K562 (cell line): Measurements from ENCODE around the gene ZNF546. TPM values are rescaled to one million over a fixed set of nuclear protein-coding genes. Genes with fewer than 3 reads are reported as not detected.

Experiments
- ASH1L ChIP-seq: fragments of 450-650 bp; IDR thresholded peaks from 2 replicates; pipeline ENCODE4 v1.6.1; 2018; ENCODE audit warnings: borderline replicate concordance, mild to moderate bottlenecking, low read depth; ENCODE audit not compliant: partially characterized antibody
- ATF1 ChIP-seq, 2 experiments: fragments of 450-650 bp in 1 of 2; IDR thresholded peaks; 2 replicates each; pipeline ENCODE4 v1.6.1; 2016; ENCODE audit warnings: missing compliant biosample characterization in 1 of 2, missing genetic modification characterization in 1 of 2
- BCOR ChIP-seq: fragments of 450-650 bp; IDR thresholded peaks from 2 replicates; pipeline ENCODE4 v1.6.1; 2016
- CHD2 ChIP-seq: IDR thresholded peaks from 2 replicates; pipeline ENCODE4 v1.6.1; 2011; ENCODE audit warnings: low read depth, low read length
- COPS2 ChIP-seq: fragments of 450-650 bp; conservative IDR thresholded peaks from 2 replicates; pipeline ENCODE4 v1.6.1; 2016; ENCODE audit warnings: mild to moderate bottlenecking, moderate library complexity
- CREBBP ChIP-seq: IDR thresholded peaks from one replicate; pipeline ENCODE4 v1.6.1; 2012; ENCODE audit warnings: low read depth, mild to moderate bottlenecking, control low read depth, inconsistent platforms, low read length
- CTBP1 ChIP-seq: fragments of 450-650 bp; IDR thresholded peaks from 2 replicates; pipeline ENCODE4 v1.6.1; 2016; ENCODE audit warnings: borderline replicate concordance
- ETV5 ChIP-seq: sonication (generic); formaldehyde crosslinking; IDR thresholded peaks from 2 replicates; pipeline ENCODE4 v1.4.0; 2020; ENCODE audit warnings: low read depth, mild to moderate bottlenecking, missing genetic modification reagents
- GATAD2B ChIP-seq: fragments of 450-650 bp; IDR thresholded peaks from 2 replicates; pipeline ENCODE4 v1.6.1; 2017; ENCODE audit warnings: mild to moderate bottlenecking, borderline replicate concordance
- GTF2F1 ChIP-seq: IDR thresholded peaks from 2 replicates; pipeline ENCODE4 v1.6.1; 2011; ENCODE audit warnings: low read depth, low read length, improper control_type of control experiment
- HMGN3 ChIP-seq: IDR thresholded peaks from 2 replicates; pipeline ENCODE4 v1.6.1; 2011; ENCODE audit warnings: borderline replicate concordance, low read depth, mild to moderate bottlenecking, mixed read lengths, low read length; ENCODE audit not compliant: insufficient read length; ENCODE audit errors: extremely low read depth
- KLF6 ChIP-seq: fragments of 250-450 bp; sonication (Bioruptor Pico); IDR thresholded peaks from 2 replicates; pipeline ENCODE4 v1.4.0; 2020; ENCODE audit warnings: mild to moderate bottlenecking, moderate library complexity, borderline replicate concordance
- MCM3 ChIP-seq: fragments of 450-650 bp; IDR thresholded peaks from 2 replicates; pipeline ENCODE4 v1.6.1; 2016
- PML ChIP-seq: IDR thresholded peaks from 2 replicates; pipeline ENCODE4 v1.6.1; 2012; ENCODE audit warnings: low read length, inconsistent platforms
- POLR2G ChIP-seq: fragments of 200-400 bp; formaldehyde crosslinking; IDR thresholded peaks from 2 replicates; pipeline ENCODE4 v1.6.1; 2017; ENCODE audit warnings: low read depth, mild to moderate bottlenecking, antibody characterized with exemption, low read length, moderate library complexity
- RBM17 ChIP-seq: fragments of 200-400 bp; formaldehyde crosslinking; IDR thresholded peaks from 2 replicates; pipeline ENCODE4 v1.6.1; 2017; ENCODE audit warnings: low read depth, mild to moderate bottlenecking, low read length, borderline replicate concordance
- SMC3 ChIP-seq: conservative IDR thresholded peaks from 2 replicates; pipeline ENCODE4 v1.6.1; 2011; ENCODE audit warnings: low read depth, low read length, improper control_type of control experiment; ENCODE audit not compliant: insufficient read depth
- SOX6 ChIP-seq: fragments of 450-650 bp; IDR thresholded peaks from 2 replicates; pipeline ENCODE4 v1.6.1; 2014; ENCODE audit warnings: mild to moderate bottlenecking
- STAG1 ChIP-seq: sonication (generic); formaldehyde crosslinking; IDR thresholded peaks from 2 replicates; pipeline ENCODE4 v1.5.0; 2020; ENCODE audit warnings: missing genetic modification reagents, borderline replicate concordance
- TARDBP ChIP-seq: fragments of 450-650 bp; IDR thresholded peaks from 2 replicates; pipeline ENCODE4 v1.6.1; 2016
- WHSC1 ChIP-seq: IDR thresholded peaks from one replicate; pipeline ENCODE4 v1.6.1; 2012; ENCODE audit warnings: low read length, control low read depth, inconsistent platforms
- ZNF224 ChIP-seq: sonication (generic); formaldehyde crosslinking; IDR thresholded peaks from 2 replicates; pipeline ENCODE4 v1.8.0; 2022; ENCODE audit warnings: mild to moderate bottlenecking, missing genetic modification reagents
- ZNF347 ChIP-seq: fragments of 450-650 bp; formaldehyde crosslinking; IDR thresholded peaks from 2 replicates; pipeline ENCODE4 v1.4.0; 2020; ENCODE audit warnings: low read depth, mild to moderate bottlenecking, moderate library complexity
- ZNF766 ChIP-seq: fragments of 200-800 bp; sonication (Bioruptor generic); conservative IDR thresholded peaks from 2 replicates; pipeline ENCODE4 v1.6.1; 2016; ENCODE audit warnings: missing genetic modification characterization, missing compliant biosample characterization
- polyA plus RNA-seq, 8 experiments: library from polyadenylated mRNA; depleted of rRNA in 4 of 8; stranded (reverse) in 5 of 8; unstranded in 3 of 8; fragments of >200 nt; fragmentation: Nextera tagmentation in 2 of 8; fragmentation: Illumina TruSeq in 1 of 8; extraction: Ambion mirVana in 2 of 8; extraction: Trizol in 1 of 8; gene quantifications; 2 replicates each; pipeline versions ENCODE4 v1.2.1 to v1.2.3, GENCODE V29; 2011 to 2014; ENCODE audit warnings: inconsistent platforms in 1 of 8, missing spikeins in 1 of 8
- total RNA-seq, 7 experiments: library from RNA; depleted of rRNA in 6 of 7; stranded (reverse); fragments of >200 nt in 6 of 7; fragmentation: Illumina TruSeq in 2 of 7; extraction: Trizol in 2 of 7; gene quantifications; 2 replicates each; pipeline versions ENCODE4 v1.2.1 to v1.2.3, GENCODE V29; 2011 to 2021; ENCODE audit warnings: low replicate concordance in 1 of 7
- TF ChIP-seq, protein P1 (sequence below): sonication (generic); formaldehyde crosslinking; IDR thresholded peaks from 2 replicates; pipeline ENCODE4 v1.8.0; 2022; ENCODE audit warnings: mild to moderate bottlenecking, low read depth, missing genetic modification reagents
- TF ChIP-seq, protein P2 (sequence below): fragments of 250-450 bp; sonication (Bioruptor Pico); IDR thresholded peaks from 2 replicates; pipeline ENCODE4 v1.5.0; 2021

Gene ZNF546
- total and polyA plus RNA-seq, 9 of the 15 experiments (the other 6 are each of a cell fraction or from before 2014, with no cell fraction given) = 0.73 to 5.1 (median 2.2) TPM

DNA sequence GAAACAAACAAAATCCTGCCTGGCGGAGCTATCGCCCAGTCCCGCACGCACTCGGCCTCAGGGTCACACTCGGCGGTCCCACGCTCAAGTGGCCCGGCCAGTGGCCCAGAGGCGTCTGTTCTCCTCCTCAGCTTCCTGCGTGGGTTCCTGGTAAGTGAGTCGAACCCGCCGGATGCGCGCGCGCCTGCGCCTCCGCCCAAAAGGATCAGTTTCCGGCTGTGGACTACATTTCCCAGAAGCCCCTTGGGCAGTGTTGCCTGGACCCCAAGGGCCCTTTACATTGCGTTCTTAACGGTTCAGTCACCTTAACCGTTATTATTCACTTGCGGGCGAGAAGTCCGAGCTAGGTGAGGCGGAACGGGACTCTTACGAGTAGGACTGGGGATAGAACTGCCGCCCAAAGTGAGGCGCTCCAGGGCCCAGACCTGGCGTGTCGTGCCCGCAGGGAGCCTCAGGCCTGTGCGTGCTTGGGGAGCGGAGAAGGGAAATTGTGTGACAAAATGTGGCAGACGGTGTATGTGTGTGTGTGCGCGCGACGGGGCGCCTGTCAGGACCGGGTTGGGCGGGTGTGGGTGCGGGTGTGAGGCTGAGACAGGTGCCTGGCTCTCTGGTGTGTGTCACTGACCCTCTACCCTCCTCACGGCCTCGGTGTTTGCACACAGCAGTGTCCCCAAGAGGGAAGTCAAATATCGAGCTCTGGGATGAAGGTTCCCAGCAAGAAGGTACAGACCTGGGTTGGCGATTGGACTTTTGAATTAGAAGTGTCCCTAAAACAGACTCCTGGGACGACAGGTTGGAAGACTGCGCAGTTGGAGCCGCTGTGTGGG lies at the start of gene ZNF546 (continued):
- TF ChIP-seq, protein P1, sequence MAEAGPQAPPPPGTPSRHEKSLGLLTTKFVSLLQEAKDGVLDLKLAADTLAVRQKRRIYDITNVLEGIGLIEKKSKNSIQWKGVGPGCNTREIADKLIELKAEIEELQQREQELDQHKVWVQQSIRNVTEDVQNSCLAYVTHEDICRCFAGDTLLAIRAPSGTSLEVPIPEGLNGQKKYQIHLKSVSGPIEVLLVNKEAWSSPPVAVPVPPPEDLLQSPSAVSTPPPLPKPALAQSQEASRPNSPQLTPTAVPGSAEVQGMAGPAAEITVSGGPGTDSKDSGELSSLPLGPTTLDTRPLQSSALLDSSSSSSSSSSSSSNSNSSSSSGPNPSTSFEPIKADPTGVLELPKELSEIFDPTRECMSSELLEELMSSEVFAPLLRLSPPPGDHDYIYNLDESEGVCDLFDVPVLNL (CRISPR knock-in tag) = 0 out of 2 replicates have a peak, but pooled peaks have one; percentile 68
- TF ChIP-seq COPS2 = no peak
- TF ChIP-seq CTBP1 = peak; percentile 46; the same call in 1 of the 2 replicates
- TF ChIP-seq STAG1 = no peak
- TF ChIP-seq ATF1 (CRISPR knock-in tag; IDR thresholded peaks at IDR 0.05) = no peak
- peak; percentile 66 for TF ChIP-seq ATF1 (tag; IDR thresholded peaks at IDR 0.05)
- TF ChIP-seq WHSC1 = no peak
- TF ChIP-seq, protein P2, sequence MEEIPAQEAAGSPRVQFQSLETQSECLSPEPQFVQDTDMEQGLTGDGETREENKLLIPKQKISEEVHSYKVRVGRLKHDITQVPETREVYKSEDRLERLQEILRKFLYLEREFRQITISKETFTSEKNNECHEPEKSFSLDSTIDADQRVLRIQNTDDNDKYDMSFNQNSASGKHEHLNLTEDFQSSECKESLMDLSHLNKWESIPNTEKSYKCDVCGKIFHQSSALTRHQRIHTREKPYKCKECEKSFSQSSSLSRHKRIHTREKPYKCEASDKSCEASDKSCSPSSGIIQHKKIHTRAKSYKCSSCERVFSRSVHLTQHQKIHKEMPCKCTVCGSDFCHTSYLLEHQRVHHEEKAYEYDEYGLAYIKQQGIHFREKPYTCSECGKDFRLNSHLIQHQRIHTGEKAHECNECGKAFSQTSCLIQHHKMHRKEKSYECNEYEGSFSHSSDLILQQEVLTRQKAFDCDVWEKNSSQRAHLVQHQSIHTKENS (CRISPR knock-in tag) = no peak
- no peak for TF ChIP-seq HMGN3
- peak; percentile 60; the same call in 1 of the 2 replicates for TF ChIP-seq PML
- TF ChIP-seq MCM3 = no peak
- no peak for TF ChIP-seq GTF2F1
- TF ChIP-seq POLR2G = peak; percentile 97
- TF ChIP-seq CHD2 = no peak
- no peak for TF ChIP-seq KLF6 (CRISPR knock-in tag)
- peak; percentile 61; the same call in 1 of the 2 replicates for TF ChIP-seq GATAD2B
- TF ChIP-seq SMC3 = no peak
- no peak for TF ChIP-seq CREBBP
- no peak for TF ChIP-seq BCOR
- no peak for TF ChIP-seq RBM17
- peak; percentile 70 for TF ChIP-seq ETV5
- TF ChIP-seq ZNF347 (CRISPR knock-in tag) = no peak
- no peak for TF ChIP-seq TARDBP
- no peak for TF ChIP-seq SOX6
- no peak for TF ChIP-seq ZNF224
- peak; percentile 63; the same call in 1 of the 2 replicates for TF ChIP-seq ZNF766
- no peak for TF ChIP-seq ASH1L
